Articular chondrocyte of knee joint (primary cell): ENCODE measurements around the gene MSANTD3. TPM values are rescaled to one million over a fixed set of nuclear protein-coding genes. Genes with fewer than 3 reads are reported as not detected.

ENCODE experiments used
- total RNA-seq: library from RNA; depleted of rRNA; stranded (reverse); fragments of >200 nt; gene quantifications from 2 replicates; pipeline ENCODE4 v1.2.3, GENCODE V29; 2012

The MSANTD3 gene, protein sequence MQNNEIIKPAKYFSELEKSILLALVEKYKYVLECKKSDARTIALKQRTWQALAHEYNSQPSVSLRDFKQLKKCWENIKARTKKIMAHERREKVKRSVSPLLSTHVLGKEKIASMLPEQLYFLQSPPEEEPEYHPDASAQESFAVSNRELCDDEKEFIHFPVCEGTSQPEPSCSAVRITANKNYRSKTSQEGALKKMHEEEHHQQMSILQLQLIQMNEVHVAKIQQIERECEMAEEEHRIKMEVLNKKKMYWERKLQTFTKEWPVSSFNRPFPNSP
- 66.2 and 68.7 TPM in 2 replicates for total RNA-seq

DNA sequence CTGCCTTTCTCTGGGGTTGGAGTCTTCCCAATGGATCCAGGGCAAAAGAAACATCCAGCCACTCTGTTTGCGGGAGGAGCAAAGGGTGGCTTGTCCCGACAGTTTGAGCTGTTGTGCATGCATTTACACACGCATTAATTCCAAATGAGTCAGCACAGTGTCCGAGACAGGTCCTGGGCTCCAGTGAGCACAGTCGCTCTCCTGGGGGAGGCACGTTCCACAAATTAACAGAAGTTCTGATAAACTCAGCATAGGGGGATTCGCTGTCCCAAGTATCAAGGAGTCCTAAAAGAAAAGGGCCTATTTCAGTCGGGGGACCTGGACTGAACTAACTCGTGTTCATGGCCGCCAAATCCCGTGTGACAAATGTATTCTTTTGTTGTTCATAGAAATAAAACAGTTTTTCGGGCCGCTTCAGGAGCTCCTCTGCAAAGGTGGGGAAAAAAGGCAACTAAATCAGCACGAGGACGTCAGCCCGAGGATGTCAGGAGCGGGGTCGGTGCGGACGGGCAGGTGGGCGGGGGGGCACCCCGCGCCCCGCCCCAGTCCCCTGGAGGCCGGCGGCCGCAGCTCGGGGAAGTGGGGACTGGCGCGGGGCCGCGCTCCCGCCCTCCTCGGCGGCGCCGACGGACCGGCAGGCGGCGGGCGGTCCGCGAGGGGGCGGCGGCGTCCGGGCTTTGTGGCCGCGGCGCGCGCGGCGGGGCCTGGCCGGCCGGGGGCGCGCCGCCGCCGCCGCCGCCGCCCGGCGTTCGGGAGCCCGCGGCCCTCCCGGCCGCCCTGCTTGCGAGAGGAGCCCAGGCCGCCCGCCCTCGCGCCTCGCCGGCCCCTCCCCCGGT is at the start of gene MSANTD3:
MSANTD3 (plus strand) TSS at position 614 of the 836 bp plus-strand sequence. CDS start 14,796 bp downstream, outside the sequence.

DNA sequence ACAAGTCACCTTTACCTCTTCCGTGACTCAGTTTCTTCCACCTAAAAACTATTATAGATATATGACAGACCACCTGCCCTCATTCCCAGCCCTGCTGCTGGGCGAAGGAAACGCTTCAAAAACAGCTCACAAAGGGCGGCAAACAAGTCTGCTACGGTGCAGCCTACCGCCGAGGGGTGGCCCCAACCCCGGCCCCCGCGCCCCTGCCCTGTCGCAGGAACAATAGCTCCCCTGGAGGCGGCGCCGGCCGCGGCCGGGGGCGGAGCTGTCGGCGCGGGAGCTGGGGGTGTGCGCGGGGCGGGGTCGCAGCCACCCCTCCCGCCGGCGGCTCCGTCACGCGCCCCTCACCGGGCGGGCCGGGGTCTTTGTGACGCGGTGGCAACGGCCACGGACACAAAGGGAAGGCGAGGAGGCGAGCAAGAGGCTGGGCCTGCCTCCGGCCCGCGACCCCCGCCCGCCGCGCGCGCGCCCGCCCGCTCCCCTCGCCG is 45.9 kb downstream of the MSANTD3 start, which contains the start of gene TMEFF1:
TMEFF1 (plus strand) TSS at position 362 of the 488 bp plus-strand sequence. CDS start 396 bp downstream, outside the sequence.

Other genes with a start within 250 kb of the MSANTD3 start
- 29.7 and 31.5 TPM in 2 replicates for gene TEX10, start 74.2 kb upstream of the MSANTD3 start, total RNA-seq
- gene TMEFF1, start 46.0 kb downstream of the MSANTD3 start, total RNA-seq: 0.26 and 0.32 TPM in 2 replicates
- 0.76 and 0.91 TPM in 2 replicates for gene CAVIN4, start 150.9 kb downstream of the MSANTD3 start, total RNA-seq